GM18508 (cell line): ENCODE results near the gene CRYZL1.

Experiments used
- ATAC-seq: cut with Tn5 transposase; IDR thresholded peaks from one replicate; pipeline ENCODE4 v1.9.1; 2021; ENCODE audit warnings: moderate number of reproducible peaks; ENCODE audit not compliant: insufficient read depth, unreplicated experiment

Gene CRYZL1

GRCh38 chr21:33569991-33570390, 71.5 kb downstream of the CRYZL1 start:
- no peak for ATAC-seq

- ATAC-seq, result no peak
These were observed 73.1 kb downstream of the CRYZL1 start for GRCh38 chr21:33568448-33568847.

GRCh38 chr21:33567914-33568313, 73.6 kb downstream of the CRYZL1 start:
- ATAC-seq, result no peak

DNA sequence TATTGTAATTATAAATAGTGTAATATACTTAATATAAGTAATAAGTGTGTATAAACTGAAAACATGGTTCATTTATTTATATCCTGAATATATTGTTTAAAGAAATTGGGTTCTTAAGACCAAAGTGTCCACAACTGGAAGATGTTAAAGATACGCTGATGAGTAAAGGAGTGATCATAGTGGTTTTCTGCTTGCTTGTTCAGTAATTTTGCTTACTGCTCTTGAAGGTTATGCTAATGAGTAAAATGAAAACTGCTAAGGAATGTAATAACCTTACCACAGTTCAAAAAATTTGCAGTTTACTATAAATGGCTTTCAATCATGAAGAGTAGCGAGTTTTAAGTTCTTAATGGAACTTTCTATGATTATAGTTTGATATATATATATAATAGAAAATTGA, 75.0 kb downstream of the CRYZL1 start:
- ATAC-seq, result no peak

DNA sequence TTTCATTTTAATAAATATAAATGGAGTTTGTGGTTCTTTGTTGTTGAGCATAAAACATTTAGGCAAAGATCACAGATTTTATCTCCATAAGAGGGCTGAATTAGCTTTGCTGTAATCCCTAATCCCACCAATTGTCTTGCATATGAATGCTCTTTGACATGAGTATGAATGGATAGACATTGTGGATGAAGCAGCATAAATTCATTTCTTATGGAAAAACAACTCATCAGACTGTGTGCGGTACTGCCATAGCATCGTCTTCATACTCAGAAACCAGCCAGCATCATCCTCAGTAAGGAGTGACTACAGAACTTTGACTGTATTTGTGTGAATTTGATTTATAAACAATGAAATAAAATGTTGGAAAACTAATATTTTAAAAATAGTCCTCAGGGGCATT, 79.2 kb downstream of the CRYZL1 start:
- no peak for ATAC-seq

- no peak for ATAC-seq
These were observed 80.2 kb downstream of the CRYZL1 start for GRCh38 chr21:33561373-33561772.

GRCh38 chr21:33560965-33561364, 80.6 kb downstream of the CRYZL1 start:
- ATAC-seq, result no peak

DNA sequence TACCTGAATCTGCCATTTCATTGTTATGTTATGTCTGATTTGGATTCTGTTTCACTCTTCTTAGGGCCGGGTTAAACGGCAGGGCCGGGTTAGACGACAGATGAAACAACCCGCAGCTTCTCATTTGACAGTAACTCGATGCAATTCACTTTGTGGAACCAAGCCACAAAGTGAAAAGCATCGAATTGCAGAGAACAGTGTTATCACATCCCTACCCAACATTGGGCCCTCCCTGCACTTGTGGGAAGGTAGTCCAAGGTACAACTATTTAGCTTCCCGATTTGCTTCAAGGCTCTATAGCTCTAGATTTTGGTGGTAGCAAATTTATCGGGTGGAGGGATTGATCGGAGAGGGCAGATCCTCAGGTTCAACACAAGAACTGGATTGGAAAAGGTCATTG, 81.7 kb downstream of the CRYZL1 start:
- ATAC-seq, result no peak

DNA sequence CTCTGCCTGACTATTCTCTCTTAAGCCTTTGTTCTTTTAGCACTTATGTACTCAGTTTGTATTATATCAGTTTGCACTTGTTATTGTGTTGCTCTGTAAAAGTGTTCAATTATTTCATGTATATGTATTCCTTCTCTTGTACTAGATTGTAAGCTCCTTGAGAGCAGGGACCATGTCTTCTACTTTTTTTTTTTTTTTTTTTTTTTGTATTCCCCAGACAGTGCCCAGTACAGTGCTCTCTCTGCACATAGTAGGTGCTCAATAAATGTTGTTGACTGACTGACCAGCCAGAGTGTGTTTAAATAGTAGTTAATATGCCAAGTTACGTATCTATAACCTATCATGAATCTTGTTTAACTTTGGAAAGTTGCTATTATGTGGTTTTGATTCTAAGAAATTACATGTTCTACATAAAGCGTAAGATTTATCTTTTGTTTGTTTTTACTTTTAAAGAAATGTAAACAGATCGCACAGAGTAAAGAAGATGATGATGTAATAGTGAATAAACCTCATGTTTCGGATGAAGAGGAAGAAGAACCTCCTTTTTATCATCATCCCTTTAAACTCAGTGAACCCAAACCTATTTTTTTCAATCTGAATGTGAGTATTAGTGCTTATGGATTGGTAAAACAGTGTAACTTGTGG, 82.6 kb downstream of the CRYZL1 start:
- ATAC-seq, result no peak

GRCh38 chr21:33557447-33557846, 84.1 kb downstream of the CRYZL1 start:
- ATAC-seq, result no peak

GRCh38 chr21:33554982-33555344, 86.6 kb downstream of the CRYZL1 start:
- no peak for ATAC-seq

GRCh38 chr21:33554236-33554981, 87.1 kb downstream of the CRYZL1 start:
- no peak for ATAC-seq

DNA sequence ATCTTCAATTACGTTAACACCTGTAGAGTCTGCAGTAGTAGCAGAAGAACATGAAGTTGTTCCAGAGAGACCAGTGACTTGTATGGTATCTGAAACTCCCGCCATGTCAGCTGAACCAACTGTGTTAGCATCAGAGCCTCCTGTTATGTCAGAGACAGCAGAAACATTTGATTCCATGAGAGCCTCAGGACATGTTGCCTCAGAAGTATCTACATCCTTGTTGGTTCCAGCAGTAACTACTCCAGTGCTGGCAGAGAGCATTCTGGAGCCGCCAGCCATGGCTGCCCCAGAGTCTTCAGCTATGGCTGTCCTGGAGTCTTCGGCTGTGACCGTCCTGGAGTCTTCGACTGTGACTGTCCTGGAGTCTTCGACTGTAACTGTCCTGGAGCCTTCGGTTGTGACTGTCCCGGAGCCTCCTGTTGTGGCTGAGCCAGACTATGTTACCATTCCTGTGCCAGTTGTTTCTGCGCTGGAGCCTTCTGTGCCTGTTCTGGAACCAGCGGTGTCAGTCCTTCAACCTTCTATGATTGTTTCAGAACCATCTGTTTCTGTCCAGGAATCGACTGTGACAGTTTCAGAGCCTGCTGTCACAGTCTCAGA, 88.4 kb downstream of the CRYZL1 start:
- ATAC-seq, result no peak

DNA sequence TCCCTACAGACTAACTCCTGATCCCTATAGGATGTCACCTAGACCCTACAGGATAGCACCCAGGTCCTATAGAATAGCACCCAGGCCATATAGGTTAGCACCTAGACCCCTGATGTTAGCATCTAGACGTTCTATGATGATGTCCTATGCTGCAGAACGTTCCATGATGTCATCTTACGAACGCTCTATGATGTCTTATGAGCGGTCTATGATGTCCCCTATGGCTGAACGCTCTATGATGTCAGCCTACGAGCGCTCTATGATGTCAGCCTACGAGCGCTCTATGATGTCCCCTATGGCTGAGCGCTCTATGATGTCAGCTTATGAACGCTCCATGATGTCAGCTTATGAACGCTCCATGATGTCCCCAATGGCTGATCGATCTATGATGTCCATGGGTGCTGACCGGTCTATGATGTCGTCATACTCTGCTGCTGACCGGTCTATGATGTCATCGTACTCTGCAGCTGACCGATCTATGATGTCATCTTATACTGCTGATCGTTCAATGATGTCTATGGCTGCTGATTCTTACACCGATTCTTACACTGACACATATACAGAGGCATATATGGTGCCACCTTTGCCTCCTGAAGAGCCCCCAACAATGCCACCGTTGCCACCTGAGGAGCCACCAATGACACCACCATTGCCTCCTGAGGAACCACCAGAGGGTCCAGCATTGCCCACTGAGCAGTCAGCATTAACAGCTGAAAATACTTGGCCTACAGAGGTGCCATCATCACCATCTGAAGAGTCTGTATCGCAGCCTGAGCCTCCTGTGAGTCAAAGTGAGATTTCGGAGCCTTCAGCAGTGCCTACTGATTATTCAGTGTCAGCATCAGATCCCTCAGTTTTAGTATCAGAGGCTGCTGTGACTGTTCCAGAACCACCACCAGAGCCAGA, 89.2 kb downstream of the CRYZL1 start:
- no peak for ATAC-seq

- ATAC-seq, result no peak
These were observed 89.9 kb downstream of the CRYZL1 start for GRCh38 chr21:33551664-33552063.

GRCh38 chr21:33550772-33551660, 90.5 kb downstream of the CRYZL1 start:
- ATAC-seq, result no peak

DNA sequence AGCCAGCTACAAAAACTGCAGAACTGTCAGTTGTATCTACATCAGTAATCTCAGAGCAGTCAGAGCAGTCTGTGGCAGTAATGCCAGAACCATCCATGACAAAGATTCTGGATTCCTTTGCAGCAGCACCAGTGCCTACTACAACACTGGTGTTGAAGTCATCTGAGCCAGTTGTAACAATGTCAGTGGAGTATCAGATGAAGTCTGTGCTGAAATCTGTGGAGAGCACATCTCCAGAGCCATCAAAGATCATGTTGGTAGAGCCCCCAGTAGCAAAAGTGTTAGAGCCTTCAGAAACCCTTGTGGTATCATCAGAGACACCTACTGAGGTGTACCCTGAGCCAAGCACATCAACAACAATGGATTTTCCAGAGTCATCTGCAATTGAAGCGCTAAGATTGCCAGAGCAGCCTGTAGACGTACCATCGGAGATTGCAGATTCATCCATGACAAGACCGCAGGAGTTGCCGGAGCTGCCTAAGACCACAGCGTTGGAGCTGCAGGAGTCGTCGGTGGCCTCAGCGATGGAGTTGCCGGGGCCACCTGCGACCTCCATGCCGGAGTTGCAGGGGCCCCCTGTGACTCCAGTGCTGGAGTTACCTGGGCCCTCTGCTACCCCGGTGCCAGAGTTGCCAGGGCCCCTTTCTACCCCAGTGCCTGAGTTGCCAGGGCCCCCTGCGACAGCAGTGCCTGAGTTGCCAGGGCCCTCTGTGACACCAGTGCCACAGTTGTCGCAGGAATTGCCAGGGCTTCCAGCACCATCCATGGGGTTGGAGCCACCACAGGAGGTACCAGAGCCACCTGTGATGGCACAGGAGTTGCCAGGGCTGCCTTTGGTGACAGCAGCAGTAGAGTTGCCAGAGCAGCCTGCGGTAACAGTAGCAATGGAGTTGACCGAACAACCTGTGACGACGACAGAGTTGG, 91.4 kb downstream of the CRYZL1 start:
- ATAC-seq, result no peak

- ATAC-seq, result no peak
These were observed 95.5 kb downstream of the CRYZL1 start for GRCh38 chr21:33546086-33546485.
